Left lobe of liver (tissue), 2 donors: ENCODE results near the gene PDILT. TPM values are rescaled to one million over a fixed set of nuclear protein-coding genes. Genes with fewer than 3 reads are reported as not detected.

Experiments
- ATAC-seq: fragments of 200-7000 bp; cut with Tn5 transposase; one replicate; pipeline ENCODE4 v1.9.1; 2020; ENCODE audit warnings: mild to moderate bottlenecking, moderate library complexity
- DNase-seq: peaks from one replicate; pipeline ENCODE4 v3.0.0-alpha.2; 2020; ENCODE audit warnings: low spot score
- total RNA-seq: library from RNA; stranded (reverse); gene quantifications from one replicate; pipeline ENCODE4 v1.2.1, GENCODE V29; 2021
- donor health status: DM: no; HTN: no; CAD: no; lungs with moderate emphysema.
- donor health status: DM: no; HTN: yes; CAD: no.

PDILT gene
- total RNA-seq, 1 donor from 2014 or later, result not detected

DNA sequence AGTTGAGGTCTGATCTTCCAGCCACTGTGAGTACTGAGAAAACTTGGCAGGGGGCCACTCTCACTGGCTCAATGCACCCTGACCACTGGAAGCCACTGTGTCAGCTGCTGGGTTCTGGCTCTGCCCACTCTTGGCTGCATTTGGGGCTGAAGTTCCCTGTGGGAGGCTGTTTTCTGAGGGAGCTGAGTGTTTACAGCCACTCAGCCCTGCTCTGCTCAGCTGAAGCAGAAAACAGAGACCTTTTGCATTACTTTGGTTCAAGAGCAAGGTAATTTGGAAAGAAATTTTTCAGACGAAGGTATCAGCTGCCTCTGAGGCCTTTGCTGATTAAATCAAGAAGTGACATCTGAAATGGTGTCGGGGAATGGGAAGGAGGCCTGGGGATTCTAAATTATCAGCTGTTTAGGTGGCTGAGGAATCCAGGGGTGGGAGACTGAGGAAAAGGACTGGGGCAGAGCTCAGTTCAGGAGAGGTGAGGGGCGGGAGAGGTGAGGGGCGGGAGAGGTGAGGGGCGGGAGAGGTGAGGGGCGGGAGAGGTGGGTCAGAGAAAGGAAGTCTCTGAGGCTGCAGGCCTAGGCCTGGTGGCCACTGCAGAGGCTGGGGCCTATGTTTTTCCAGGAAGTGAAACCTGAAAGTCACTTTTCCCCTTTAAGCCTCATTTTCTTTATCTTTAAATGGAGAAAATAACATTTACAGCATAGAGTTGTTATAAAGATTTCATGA is 5.0 kb upstream of the PDILT start, which contains the start of gene ACSM5:
ACSM5 (plus strand) TSS at position 137 of the 723 bp plus-strand sequence. CDS start 1,951 bp downstream, outside the sequence.
- DNase-seq, result peak; percentile 97
- peak; percentile 92 for ATAC-seq

- no peak for ATAC-seq
- no peak for DNase-seq
Measured at GRCh38 chr16:20402651-20403050, 1.9 kb downstream of the PDILT start.

DNA sequence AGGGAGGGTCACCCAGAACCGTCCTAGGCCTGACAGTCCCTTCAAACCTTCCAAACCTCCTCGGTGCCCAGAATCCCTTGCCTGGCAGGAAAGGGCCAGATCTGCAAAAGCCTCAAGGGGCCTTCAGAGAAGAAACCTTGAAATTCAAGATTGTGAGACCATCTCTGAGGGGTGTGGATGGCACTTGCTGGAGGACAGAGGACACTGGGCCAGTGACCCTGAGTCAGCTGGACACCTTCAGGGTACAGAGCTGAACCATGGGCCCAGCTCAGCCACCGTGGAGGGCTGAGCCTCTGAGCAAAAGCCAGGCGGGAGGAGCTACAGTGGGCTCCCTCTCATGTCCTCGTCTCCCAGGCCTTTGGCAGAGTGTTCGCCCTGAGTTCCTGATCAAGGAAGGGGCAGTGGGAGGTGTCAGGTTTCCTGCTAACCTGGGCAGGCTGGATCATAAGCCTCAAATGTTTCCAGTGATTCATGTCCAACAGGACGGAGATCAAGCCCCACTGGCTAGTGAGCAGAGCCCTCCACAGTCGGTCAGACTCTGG is 3.0 kb downstream of the PDILT start:
- ATAC-seq (no peak), DNase-seq (no peak)

DNA sequence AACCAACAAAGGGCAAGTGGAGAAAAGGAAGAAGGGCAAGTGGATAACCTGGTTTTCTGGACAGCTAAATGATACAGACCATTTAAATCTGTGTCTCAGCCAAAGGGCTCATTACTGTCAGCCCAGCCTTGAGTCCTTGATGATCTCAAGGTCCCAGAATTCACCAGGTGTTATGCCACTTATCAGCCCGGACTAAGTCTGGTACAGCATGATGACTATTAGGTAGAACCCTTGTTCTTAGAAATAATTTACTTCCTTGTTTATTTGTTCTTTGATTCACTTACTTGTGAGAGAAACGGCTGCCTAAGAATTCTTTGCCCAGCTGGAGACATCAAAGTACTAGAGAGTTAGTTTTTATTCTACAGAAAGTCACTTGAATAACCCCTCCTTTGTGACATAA is 3.5 kb downstream of the PDILT start:
- ATAC-seq (no peak), DNase-seq (no peak)

GRCh38 chr16:20399185-20399584 is 5.4 kb downstream of the PDILT start:
- ATAC-seq (no peak), DNase-seq (no peak)

DNA sequence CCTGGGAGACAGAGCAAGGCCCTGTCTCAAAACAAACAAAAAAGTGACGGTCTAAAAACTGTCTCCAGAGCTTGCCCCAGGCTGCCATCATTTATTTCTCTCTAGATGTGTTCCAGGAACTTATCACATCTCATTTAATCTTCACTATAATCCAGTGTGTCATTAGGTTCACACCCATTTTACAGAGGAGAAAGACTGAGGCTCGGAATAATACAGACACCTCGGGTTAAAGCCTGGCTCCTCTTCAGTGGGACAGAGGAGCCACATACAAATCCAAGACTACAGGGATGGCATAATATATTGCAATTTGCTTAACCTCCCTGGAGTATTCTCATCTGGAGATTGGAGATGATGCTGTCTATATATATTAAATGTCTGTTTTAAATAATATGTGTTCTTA is 5.9 kb downstream of the PDILT start:
- no peak for ATAC-seq
- no peak for DNase-seq

GRCh38 chr16:20397468-20398074 is 7.0 kb downstream of the PDILT start:
- ATAC-seq, result peak; percentile 33
- no peak for DNase-seq

- ATAC-seq (no peak), DNase-seq (no peak)
Measured at GRCh38 chr16:20396846-20397467, 7.6 kb downstream of the PDILT start.

DNA sequence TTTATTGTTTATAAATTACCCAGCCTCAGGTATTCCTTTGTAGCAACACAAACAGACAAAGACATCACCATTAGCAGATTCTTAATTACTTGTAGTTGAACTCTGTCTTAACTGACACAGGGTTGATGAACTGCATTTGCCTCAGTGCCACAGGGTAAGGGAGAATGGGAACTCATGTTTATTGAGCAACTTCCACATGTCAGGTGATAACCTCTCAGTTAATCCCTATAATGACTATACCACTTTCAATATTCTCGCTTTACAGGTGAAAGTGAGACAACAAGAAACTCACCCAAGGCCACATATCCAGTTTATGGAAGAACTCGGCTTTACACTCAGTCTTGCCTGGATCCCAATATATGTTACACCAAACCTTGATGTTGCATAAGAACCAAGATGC is 8.6 kb downstream of the PDILT start:
- ATAC-seq, result no peak
- no peak for DNase-seq

- DNase-seq (no peak), ATAC-seq (peak; percentile 84)
Measured at GRCh38 chr16:20393801-20394577, 10.5 kb downstream of the PDILT start.

DNA sequence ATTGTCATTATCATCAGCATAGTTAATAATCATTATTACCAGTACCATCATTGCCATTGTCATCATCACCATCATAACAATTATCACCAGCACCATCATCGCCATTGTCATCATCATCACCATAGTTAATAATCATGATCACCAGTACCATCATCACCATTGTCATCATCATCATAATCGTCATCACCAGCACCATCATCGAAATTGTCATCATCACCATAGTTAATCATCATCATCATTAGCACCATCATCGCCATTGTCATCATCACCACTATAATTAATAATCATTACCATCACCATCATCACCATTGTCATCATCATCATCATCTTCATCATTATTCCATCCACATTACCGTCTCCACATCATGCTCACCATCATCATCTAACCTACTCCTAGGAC is 13.5 kb downstream of the PDILT start:
- DNase-seq (no peak), ATAC-seq (no peak)

- DNase-seq (no peak), ATAC-seq (no peak)
Measured at GRCh38 chr16:20388854-20389253, 15.7 kb downstream of the PDILT start.

- DNase-seq (no peak), ATAC-seq (no peak)
Measured at GRCh38 chr16:20387978-20388377, 16.6 kb downstream of the PDILT start.

DNA sequence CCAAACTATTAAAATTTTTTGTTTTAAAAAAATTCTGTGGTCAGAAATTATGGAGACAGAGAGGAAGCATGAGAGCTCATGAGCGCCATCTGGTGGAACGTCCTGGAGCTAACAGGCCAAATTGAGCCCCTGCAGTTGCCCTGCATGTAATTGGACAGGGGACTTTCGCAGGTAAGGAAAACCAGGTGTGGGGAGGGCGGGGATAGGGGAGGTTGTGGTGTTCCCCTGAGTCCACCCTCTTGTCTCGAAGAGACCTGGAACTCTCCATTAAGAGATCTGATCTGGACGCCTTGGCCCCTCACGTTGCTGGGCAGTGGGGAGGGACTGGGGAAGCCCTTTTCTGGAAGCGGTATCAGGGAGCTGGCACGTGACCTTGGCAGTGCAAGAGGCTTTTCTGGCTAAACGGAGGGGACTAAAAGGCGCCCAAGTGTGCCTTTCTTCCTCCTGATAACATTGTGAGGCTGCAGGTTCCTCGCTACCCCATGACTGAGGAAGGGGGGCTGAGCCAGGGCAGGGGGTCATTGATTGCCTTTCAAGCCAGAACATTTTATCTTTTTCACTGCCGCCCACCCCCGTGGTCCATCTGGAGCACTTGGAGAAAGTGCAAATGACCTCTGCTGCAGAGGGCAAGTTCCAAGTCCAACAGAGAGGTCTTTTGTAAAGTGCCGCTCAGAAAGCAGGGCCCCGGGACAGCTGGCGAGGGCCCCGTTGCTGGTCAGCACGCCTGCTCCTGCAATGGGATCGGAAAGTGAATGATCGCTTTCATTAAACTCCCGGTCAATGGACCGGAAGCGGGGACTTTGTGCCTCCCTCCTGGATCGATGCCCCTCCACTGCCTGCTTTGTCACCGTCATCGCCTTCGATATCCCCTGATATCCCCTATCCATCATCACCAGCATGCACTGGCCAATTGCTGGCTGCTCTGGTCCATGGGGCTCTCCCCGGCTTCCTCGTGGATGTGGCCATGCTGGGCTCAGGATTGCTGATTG is 18.4 kb downstream of the PDILT start:
- ATAC-seq, result peak; percentile 82
- DNase-seq, result peak; percentile 93

DNA sequence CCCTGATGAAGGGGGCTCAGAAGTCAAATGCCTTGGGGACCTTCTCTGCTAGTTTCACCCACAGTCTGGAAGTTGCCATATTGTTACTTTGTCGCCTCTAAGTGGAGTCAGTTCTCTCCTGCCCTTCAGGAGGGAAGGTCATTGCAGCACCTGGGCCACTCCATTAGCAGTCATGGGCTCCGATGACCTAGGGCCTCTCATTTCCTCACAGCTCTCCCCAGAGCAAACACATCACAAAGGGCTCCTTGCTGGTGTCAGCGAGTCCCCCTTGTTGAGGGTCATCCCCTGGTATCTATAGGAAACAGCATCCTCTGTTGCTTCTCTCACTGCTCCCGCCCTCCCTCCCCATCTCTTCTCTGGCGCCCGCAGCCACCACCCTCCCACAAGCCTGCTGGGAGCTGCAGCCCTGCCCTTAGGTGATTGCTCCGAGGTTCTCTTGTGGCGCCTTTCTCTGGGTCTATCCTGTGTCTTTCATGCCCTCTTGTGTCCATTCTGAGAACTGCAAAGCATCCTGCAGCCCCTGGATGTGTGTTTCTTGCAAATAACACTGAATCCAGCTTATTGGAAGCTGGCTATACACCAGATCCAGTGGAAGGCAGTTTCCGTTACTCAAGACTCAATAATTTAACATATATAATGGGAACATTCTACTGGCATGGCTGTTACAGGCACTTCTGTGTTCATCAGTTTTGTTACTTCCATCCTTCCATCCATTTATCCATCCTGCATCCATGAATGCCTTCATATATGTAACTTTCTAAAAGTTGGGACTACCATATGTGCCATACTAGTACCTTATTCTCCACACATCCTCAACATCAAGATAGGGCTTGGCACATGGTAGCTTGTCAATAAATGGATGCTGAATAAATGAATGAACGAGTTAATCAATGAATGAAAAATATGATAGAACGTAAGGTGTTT is 21.2 kb downstream of the PDILT start:
- DNase-seq (peak; percentile 71), ATAC-seq (peak; percentile 69)

DNA sequence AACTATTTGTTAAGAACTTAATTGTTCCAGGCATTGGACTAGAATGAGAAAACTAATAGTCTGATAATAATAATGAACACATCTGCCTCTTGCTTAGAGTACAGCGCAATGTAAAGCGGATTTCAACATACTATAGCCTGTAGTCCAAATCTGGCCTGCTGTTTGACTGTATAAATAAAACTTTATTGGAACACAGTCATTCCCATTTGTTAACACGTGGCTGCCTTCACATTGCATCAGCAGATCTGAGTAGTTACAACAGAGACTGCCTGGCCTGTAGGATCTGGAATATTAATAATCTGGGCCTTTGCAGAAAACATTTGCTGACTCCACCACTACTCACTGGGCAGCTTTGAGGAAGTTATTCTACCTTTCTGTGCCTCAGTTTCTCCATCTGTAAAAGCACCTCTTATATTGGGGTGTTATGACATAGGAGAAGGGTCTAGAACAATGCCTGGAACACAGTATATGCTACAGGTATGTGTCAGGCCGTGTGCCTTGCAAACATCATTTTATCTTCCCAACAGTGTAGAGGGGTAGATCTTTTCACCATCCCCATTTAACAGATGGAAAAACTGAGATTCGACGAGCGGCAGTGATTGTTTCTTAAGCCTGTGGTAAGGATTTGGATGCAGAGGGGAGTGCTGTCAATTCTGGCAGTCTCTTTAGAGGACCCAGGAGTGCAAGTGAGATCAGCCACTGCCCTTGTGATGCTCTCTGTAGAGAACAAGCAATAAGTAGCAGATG is 22.2 kb downstream of the PDILT start:
- DNase-seq (no peak), ATAC-seq (no peak)

- ATAC-seq (no peak), DNase-seq (no peak)
Measured at GRCh38 chr16:20380782-20381181, 23.8 kb downstream of the PDILT start.

DNA sequence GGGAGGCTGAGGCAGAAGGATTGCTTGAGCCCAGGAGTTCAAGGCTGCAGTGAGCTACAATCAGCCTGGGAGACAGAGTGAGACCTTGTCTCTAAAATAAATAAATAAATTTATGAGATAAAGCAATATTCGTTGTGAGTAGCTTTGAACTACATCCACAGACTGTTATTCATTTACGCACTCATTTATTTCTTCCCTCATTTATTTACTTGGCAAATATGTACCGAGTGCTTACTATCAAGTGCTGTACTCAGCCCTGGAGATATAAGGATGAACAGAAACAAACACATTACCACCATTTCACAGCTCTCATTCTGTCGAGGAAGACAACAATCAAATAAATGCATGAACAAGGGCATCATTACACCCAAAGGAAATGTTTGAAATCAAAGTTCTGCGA is 27.4 kb downstream of the PDILT start:
- no peak for DNase-seq

More for the DNA sequence above, 27.4 kb downstream of the PDILT start:
- no peak for ATAC-seq
